ENCODE measurements around the gene SLC38A1.
"Not testable (repeated sequence)": the region's sequence is repeated elsewhere in the genome, so short reads cannot be mapped to it uniquely, and the experiment has no call there.

SLC38A1 gene

GRCh38 chr12:46268583-46269428 is at the start of gene SLC38A1:
SLC38A1 (minus strand) TSS chr12:46269043; CDS start chr12:46239800, 29,243 bp downstream.
- DNase-seq (ENCODE audit: low read depth), result peak; percentile 80

GRCh38 chr12:46318037-46318436 is 49.2 kb upstream of the SLC38A1 start:
- DNase-seq (ENCODE audit: low read depth), result no peak

- no peak for DNase-seq (ENCODE audit: low read depth)
Measured at GRCh38 chr12:46304070-46304469, 35.2 kb upstream of the SLC38A1 start.

GRCh38 chr12:46303039-46303666 is 34.3 kb upstream of the SLC38A1 start:
- DNase-seq (ENCODE audit: low read depth), result peak; percentile 40

GRCh38 chr12:46300910-46301309 is 32.1 kb upstream of the SLC38A1 start:
- no peak for DNase-seq (ENCODE audit: low read depth)

- no peak for DNase-seq (ENCODE audit: low read depth)
Measured at GRCh38 chr12:46299851-46300250, 31.0 kb upstream of the SLC38A1 start.

GRCh38 chr12:46298261-46298660 is 29.4 kb upstream of the SLC38A1 start:
- DNase-seq (ENCODE audit: low read depth), result no peak

GRCh38 chr12:46296822-46297221 is 28.0 kb upstream of the SLC38A1 start:
- no peak for DNase-seq (ENCODE audit: low read depth)

- no peak for DNase-seq (ENCODE audit: low read depth)
Measured at GRCh38 chr12:46292754-46293402, 24.0 kb upstream of the SLC38A1 start.

GRCh38 chr12:46291953-46292352 is 23.1 kb upstream of the SLC38A1 start:
- not testable (repeated sequence) for DNase-seq (ENCODE audit: low read depth)

- not testable (repeated sequence) for DNase-seq (ENCODE audit: low read depth)
Measured at GRCh38 chr12:46285177-46285576, 16.3 kb upstream of the SLC38A1 start.

GRCh38 chr12:46282829-46283228 is 14.0 kb upstream of the SLC38A1 start:
- no peak for DNase-seq (ENCODE audit: low read depth)

- DNase-seq (ENCODE audit: low read depth), result no peak
Measured at GRCh38 chr12:46276756-46277155, 7.9 kb upstream of the SLC38A1 start.

GRCh38 chr12:46271863-46272262 is 3.0 kb upstream of the SLC38A1 start:
- no peak for DNase-seq (ENCODE audit: low read depth)

GRCh38 chr12:46269429-46270241 is 792 bp upstream of the SLC38A1 start:
- DNase-seq (ENCODE audit: low read depth), result peak; percentile 66

- DNase-seq (ENCODE audit: low read depth), result peak; percentile 16
Measured at GRCh38 chr12:46267825-46268582, 839 bp downstream of the SLC38A1 start.

GRCh38 chr12:46267575-46267824 is 1.3 kb downstream of the SLC38A1 start:
- no peak for DNase-seq (ENCODE audit: low read depth)

- peak; percentile 53 for DNase-seq (ENCODE audit: low read depth)
Measured at GRCh38 chr12:46266869-46267574, 1.8 kb downstream of the SLC38A1 start.

GRCh38 chr12:46266382-46266791 is 2.5 kb downstream of the SLC38A1 start:
- DNase-seq (ENCODE audit: low read depth), result peak; percentile 24

- DNase-seq (ENCODE audit: low read depth), result no peak
Measured at GRCh38 chr12:46265734-46266133, 3.1 kb downstream of the SLC38A1 start.

- DNase-seq (ENCODE audit: low read depth), result no peak
Measured at GRCh38 chr12:46265102-46265501, 3.7 kb downstream of the SLC38A1 start.

Data from stimulated activated CD4-positive, alpha-beta T cell treated with anti-CD3 and anti-CD28 coated beads, Interleukin-2, amount 100 ng/mL, for 4 hours (primary cell).